Natural killer cell (primary cell): ENCODE results near the gene SORCS2. TPM values are rescaled to one million over a fixed set of nuclear protein-coding genes. Genes with fewer than 3 reads are reported as not detected.

Experiments
- ATAC-seq, 3 donors: fragments of 150-1000 bp in 2 of 3; fragments of 200-7000 bp in 1 of 3; cut with Tn5 transposase; 1 replicate in 1 of 3; 2 replicates in 2 of 3; pipeline ENCODE4 v1.10.0; 2021; ENCODE audit warnings: mild to moderate bottlenecking in 2 of 3, moderate library complexity in 2 of 3
- DNase-seq, 2 donors: peaks; one replicate each; pipeline versions ENCODE4 v3.0.0 to v3.0.0-alpha.2; 2013 to 2021; ENCODE audit warnings: mixed read lengths in 1 of 2
- H3K27ac ChIP-seq: one replicate; pipeline ENCODE4 v1.5.1; 2013; ENCODE audit warnings: mild to moderate bottlenecking, low read length
- H3K27me3 ChIP-seq: one replicate; pipeline ENCODE4 v1.6.1; 2013; ENCODE audit warnings: low read length; ENCODE audit not compliant: control insufficient read depth, insufficient read depth
- H3K36me3 ChIP-seq: one replicate; pipeline ENCODE4 v1.6.1; 2013; ENCODE audit warnings: low read length; ENCODE audit not compliant: control insufficient read depth, insufficient read depth
- H3K4me1 ChIP-seq: one replicate; pipeline ENCODE4 v1.6.1; 2013; ENCODE audit warnings: low read length; ENCODE audit not compliant: control insufficient read depth, insufficient read depth
- H3K4me3 ChIP-seq: one replicate; pipeline ENCODE4 v1.5.1; 2013; ENCODE audit warnings: low read length
- H3K9me3 ChIP-seq: one replicate; pipeline ENCODE4 v1.6.1; 2013; ENCODE audit warnings: low read length; ENCODE audit not compliant: control insufficient read depth, insufficient read depth
- H3K27ac Mint-ChIP-seq, 2 donors: one replicate each; pipeline ENCODE4 v1.8.0; 2022; ENCODE audit warnings: mild to moderate bottlenecking in 2 of 2, mixed read lengths in 2 of 2, moderate library complexity in 1 of 2
- H3K27me3 Mint-ChIP-seq, 2 donors: one replicate each; pipeline ENCODE4 v1.8.0; 2022; ENCODE audit warnings: low read depth in 2 of 2, mixed read lengths in 2 of 2
- H3K36me3 Mint-ChIP-seq: one replicate; pipeline ENCODE4 v1.8.0; 2022; ENCODE audit warnings: mixed read lengths
- H3K4me1 Mint-ChIP-seq, 2 donors: one replicate each; pipeline ENCODE4 v1.8.0; 2022; ENCODE audit warnings: mixed read lengths in 2 of 2
- H3K4me3 Mint-ChIP-seq: one replicate; pipeline ENCODE4 v1.8.0; 2022; ENCODE audit warnings: mild to moderate bottlenecking, moderate library complexity, mixed read lengths
- H3K9me3 Mint-ChIP-seq, 2 donors: one replicate each; pipeline ENCODE4 v1.8.0; 2022; ENCODE audit warnings: mixed read lengths in 2 of 2
- CTCF ChIP-seq: fragments of 200-600 bp; IDR thresholded peaks from one replicate; pipeline ENCODE4 v1.8.0; 2022; ENCODE audit warnings: antibody characterized with exemption
- WGBS: methylation state at CpG from one replicate; pipeline ENCODE4 v1.1.7; 2013; ENCODE audit warnings: missing lambda C conversion rate; ENCODE audit not compliant: insufficient coverage; 5-methylcytosine and 5-hydroxymethylcytosine counted together
- intact Hi-C: fragments of 100-400 bp; cut with micrococcal nuclease; formaldehyde crosslinking; loops from one replicate; pipeline ENCODE4 v1.14.2; 2022
- total RNA-seq, 4 donors: library from RNA; stranded (reverse); fragments of 120-200 nt in 1 of 4; gene quantifications; one replicate each; pipeline versions ENCODE4 v1.2.3 to v1.2.4, GENCODE V29; 2013 to 2022

Gene SORCS2
- total RNA-seq, 3 donors from 2014 or later (not counting 1 experiment from before 2014, with no cell fraction given) = 1.2 to 2.5 (median 1.4) TPM

- no peak overlapping the region for H3K4me3 Mint-ChIP-seq
- no peaks in the 10 kb centered on the region for H3K9me3 Mint-ChIP-seq
- ATAC-seq (no peak), DNase-seq (no peak)
- no peak overlapping the region for H3K27ac Mint-ChIP-seq
- no peaks in the 10 kb centered on the region for H3K4me1 ChIP-seq
- H3K36me3 Mint-ChIP-seq = no peaks in the 10 kb centered on the region
- TF ChIP-seq CTCF = no peak
- H3K9me3 ChIP-seq = no peaks in the 10 kb centered on the region
- H3K4me1 Mint-ChIP-seq = no peaks in the 10 kb centered on the region
- WGBS = 80% methylated on average over 17 of the region's 17 CpGs
- H3K36me3 ChIP-seq = no peaks in the 10 kb centered on the region
- H3K27ac ChIP-seq = no peak overlapping the region
- intact Hi-C loops = no loop called here
- no peaks in the 10 kb centered on the region for H3K27me3 ChIP-seq
- no peak overlapping the region for H3K4me3 ChIP-seq
- peaks cover 26% of the 10 kb centered on the region in 2 donors for H3K27me3 Mint-ChIP-seq
Measured at GRCh38 chr4:7256984-7257810, 64.9 kb downstream of the SORCS2 start.

GRCh38 chr4:7259039-7259438 lies 66.7 kb downstream of the SORCS2 start:
- H3K36me3 ChIP-seq = no peaks in the 10 kb centered on the region
- 80% methylated on average over 6 of the region's 7 CpGs for WGBS
- H3K27me3 ChIP-seq = no peaks in the 10 kb centered on the region
- TF ChIP-seq CTCF = no peak
- ATAC-seq (no peak), DNase-seq (no peak)
- Mint-ChIP-seq H3K4me1 (no peaks in the 10 kb centered on the region), H3K27ac (no peak overlapping the region), H3K36me3 (no peaks in the 10 kb centered on the region), H3K4me3 (no peak overlapping the region), H3K9me3 (no peaks in the 10 kb centered on the region), H3K27me3 (peaks cover 22 to 28% of the 10 kb centered on the region in 2 donors)
- intact Hi-C loops = no loop called here
- H3K4me3 ChIP-seq = no peak overlapping the region
- H3K4me1 ChIP-seq = no peaks in the 10 kb centered on the region
- no peak overlapping the region for H3K27ac ChIP-seq
- no peaks in the 10 kb centered on the region for H3K9me3 ChIP-seq

- no peaks in the 10 kb centered on the region for H3K36me3 Mint-ChIP-seq
- Histone ChIP-seq H3K36me3 (no peaks in the 10 kb centered on the region), H3K27ac (no peak overlapping the region), H3K4me3 (no peak overlapping the region), H3K4me1 (no peaks in the 10 kb centered on the region), H3K9me3 (no peaks in the 10 kb centered on the region), H3K27me3 (no peaks in the 10 kb centered on the region)
- H3K27me3 Mint-ChIP-seq = peaks cover 20 to 22% of the 10 kb centered on the region in 2 donors
- H3K4me1 Mint-ChIP-seq = no peaks in the 10 kb centered on the region
- TF ChIP-seq CTCF = no peak
- ATAC-seq = no peak
- intact Hi-C loops = no loop called here
- H3K9me3 Mint-ChIP-seq = no peaks in the 10 kb centered on the region
- DNase-seq = no peak
- H3K4me3 Mint-ChIP-seq = no peak overlapping the region
- H3K27ac Mint-ChIP-seq = no peak overlapping the region
- WGBS = 85% methylated on average over 7 of the region's 7 CpGs
Measured at GRCh38 chr4:7260569-7260968, 68.2 kb downstream of the SORCS2 start.

- Histone ChIP-seq H3K27ac (no peak overlapping the region), H3K36me3 (no peaks in the 10 kb centered on the region), H3K9me3 (no peaks in the 10 kb centered on the region), H3K4me1 (no peaks in the 10 kb centered on the region), H3K27me3 (no peaks in the 10 kb centered on the region), H3K4me3 (no peak overlapping the region)
- WGBS = 67% methylated on average over 8 of the region's 8 CpGs
- no peak overlapping the region for H3K27ac Mint-ChIP-seq
- peaks cover 22 to 25% of the 10 kb centered on the region in 2 donors for H3K27me3 Mint-ChIP-seq
- H3K36me3 Mint-ChIP-seq = no peaks in the 10 kb centered on the region
- no peaks in the 10 kb centered on the region for H3K4me1 Mint-ChIP-seq
- DNase-seq (no peak), ATAC-seq (no peak)
- H3K9me3 Mint-ChIP-seq = no peaks in the 10 kb centered on the region
- intact Hi-C loops = no loop called here
- no peak overlapping the region for H3K4me3 Mint-ChIP-seq
- TF ChIP-seq CTCF = no peak
Measured at GRCh38 chr4:7261087-7261486, 68.7 kb downstream of the SORCS2 start.
